GM12878 (cell line): ENCODE results near the gene CHCHD1. TPM values are rescaled to one million over a fixed set of nuclear protein-coding genes. Genes with fewer than 3 reads are reported as not detected.

Experiments used
- ATAC-seq: fragments of 200-7000 bp; cut with Tn5 transposase; 3 replicates; pipeline ENCODE4 v1.9.1; 2020; ENCODE audit warnings: mild to moderate bottlenecking, moderate library complexity
- BruUV-seq: library from RNA; stranded (reverse); fragments of 400-500 nt; replicated peaks from 2 replicates; lab custom pipeline; 2021; lab: Mats Ljungman, UMichigan
- CTCF ChIA-PET: fragments of 300-600 bp; sonication (Branson Sonifier 250); formaldehyde crosslinking; extraction: SDS; loops from one replicate; lab custom pipeline; 2021; ENCODE audit warnings: inconsistent platforms; lab: Yijun Ruan, JAX
- POLR2A ChIA-PET: fragments of 350-600 bp; formaldehyde crosslinking; extraction: SDS; loops from one replicate; lab custom pipeline; 2021; ENCODE audit warnings: inconsistent platforms; lab: Charles Lee
- RAD21 ChIA-PET: fragments of 300-600 bp; sonication (Branson Sonifier 250); formaldehyde crosslinking; loops from one replicate; lab custom pipeline; 2023; ENCODE audit warnings: antibody characterized with exemption; ENCODE audit not compliant: unreplicated experiment; lab: Charles Lee
- SMC1A ChIA-PET: fragments of 300-600 bp; sonication (Branson Sonifier 250); formaldehyde crosslinking; loops from one replicate; lab custom pipeline; 2023; ENCODE audit not compliant: unreplicated experiment, uncharacterized antibody; lab: Charles Lee
- DNase-seq: peaks from one replicate; pipeline ENCODE4 v3.0.0-alpha.2; 2011; ENCODE audit warnings: low read depth, low spot score
- FAIRE-seq: peaks from 3 replicates; lab custom pipeline; 2011; peaks lifted over from hg19 to GRCh38; lab: Jason Lieb, UNC
- H2AFZ ChIP-seq: 2 replicates; pipeline ENCODE4 v1.6.0; 2011; ENCODE audit warnings: low read depth, low read length, control low read depth; ENCODE audit not compliant: control insufficient read depth
- H3K27ac ChIP-seq: 2 replicates; pipeline ENCODE4 v1.5.1; 2011; ENCODE audit warnings: control low read depth; ENCODE audit not compliant: control insufficient read depth, insufficient read depth
- H3K27me3 ChIP-seq, 2 experiments: replicated peaks in 1 of 2; 2 replicates each; pipeline versions ENCODE4 v1.6.0 to v1.6.1; 2011; ENCODE audit warnings: low read length in 1 of 2; ENCODE audit not compliant: control insufficient read depth in 2 of 2, insufficient read depth in 2 of 2
- H3K36me3 ChIP-seq, 2 experiments: 2 replicates each; pipeline ENCODE4 v1.5.1; 2011; ENCODE audit warnings: low read length in 1 of 2; ENCODE audit not compliant: control insufficient read depth in 2 of 2, insufficient read depth in 2 of 2
- H3K4me1 ChIP-seq: 2 replicates; pipeline ENCODE4 v1.6.1; 2011; ENCODE audit warnings: mild to moderate bottlenecking, low read length, moderate library complexity, mixed read lengths; ENCODE audit not compliant: control insufficient read depth, insufficient read depth
- H3K4me2 ChIP-seq: 2 replicates; pipeline ENCODE4 v1.6.0; 2011; ENCODE audit warnings: control low read depth; ENCODE audit not compliant: control insufficient read depth, insufficient read depth
- H3K4me3 ChIP-seq: fragments of 200-600 bp; sonication (generic); 2 replicates; pipeline ENCODE4 v1.5.1; 2016
- H3K79me2 ChIP-seq: 2 replicates; pipeline ENCODE4 v1.6.0; 2011; ENCODE audit warnings: low read length; ENCODE audit not compliant: control insufficient read depth, insufficient read depth
- H3K9ac ChIP-seq: 2 replicates; pipeline ENCODE4 v1.8.0; 2011; ENCODE audit warnings: low read length, control low read depth, mixed read lengths; ENCODE audit not compliant: control insufficient read depth, insufficient read depth
- H3K9me3 ChIP-seq: replicated peaks from 3 replicates; pipeline ENCODE4 v1.5.1; 2011; ENCODE audit warnings: mild to moderate bottlenecking, low read length; ENCODE audit not compliant: control insufficient read depth, insufficient read depth
- H4K20me1 ChIP-seq: 2 replicates; pipeline ENCODE4 v1.6.0; 2011; ENCODE audit not compliant: control insufficient read depth, insufficient read depth
- CHD2 ChIP-seq: IDR thresholded peaks from 2 replicates; pipeline ENCODE4 v1.6.1; 2011; ENCODE audit warnings: low read depth, low read length, improper control_type of control experiment, borderline replicate concordance
- CREM ChIP-seq: IDR thresholded peaks from 2 replicates; pipeline ENCODE4 v1.6.1; 2014; ENCODE audit warnings: antibody characterized with exemption, low read depth
- HDGF ChIP-seq: fragments of 450-650 bp; IDR thresholded peaks from 2 replicates; pipeline ENCODE4 v1.6.1; 2016; ENCODE audit warnings: antibody characterized with exemption
- JUNB ChIP-seq: IDR thresholded peaks from 2 replicates; pipeline ENCODE4 v1.6.1; 2016; ENCODE audit warnings: antibody characterized with exemption, mild to moderate bottlenecking
- KAT2A ChIP-seq: conservative IDR thresholded peaks from 2 replicates; pipeline ENCODE4 v1.6.1; 2011; ENCODE audit warnings: low read depth, low read length; ENCODE audit not compliant: control insufficient read depth
- MEF2B ChIP-seq: fragments of 450-650 bp; IDR thresholded peaks from 2 replicates; pipeline ENCODE4 v1.6.1; 2018; ENCODE audit warnings: mild to moderate bottlenecking, moderate library complexity; ENCODE audit not compliant: partially characterized antibody, poor library complexity, severe bottlenecking
- MYB ChIP-seq: fragments of 150-350 bp; IDR thresholded peaks from 2 replicates; pipeline ENCODE4 v1.6.1; 2014; ENCODE audit warnings: mild to moderate bottlenecking, low read depth, low read length, borderline replicate concordance
- NFIC ChIP-seq: IDR thresholded peaks from 2 replicates; pipeline ENCODE4 v1.6.1; 2012; ENCODE audit warnings: low read depth, mild to moderate bottlenecking, inconsistent platforms, low read length, moderate library complexity
- NFYA ChIP-seq: IDR thresholded peaks from 2 replicates; pipeline ENCODE4 v1.6.1; 2011; ENCODE audit warnings: low read depth, mild to moderate bottlenecking, low read length, improper control_type of control experiment, borderline replicate concordance
- NR2F1 ChIP-seq: fragments of 450-650 bp; conservative IDR thresholded peaks from 2 replicates; pipeline ENCODE4 v1.6.1; 2017; ENCODE audit warnings: mild to moderate bottlenecking
- PAX5 ChIP-seq: IDR thresholded peaks from 2 replicates; pipeline ENCODE4 v1.6.1; 2011; ENCODE audit warnings: low read depth, low read length, borderline replicate concordance
- RCOR1 ChIP-seq: conservative IDR thresholded peaks from 2 replicates; pipeline ENCODE4 v1.6.1; 2012; ENCODE audit warnings: low read depth, low read length, improper control_type of control experiment
- YY1 ChIP-seq: IDR thresholded peaks from 2 replicates; pipeline ENCODE4 v1.6.1; 2011; ENCODE audit warnings: low read depth, mild to moderate bottlenecking, low read length
- ZNF207 ChIP-seq: fragments of 450-650 bp; IDR thresholded peaks from 2 replicates; pipeline ENCODE4 v1.6.1; 2014; ENCODE audit warnings: antibody characterized with exemption, mild to moderate bottlenecking, borderline replicate concordance
- ZNF24 ChIP-seq: fragments of 450-650 bp; IDR thresholded peaks from 2 replicates; pipeline ENCODE4 v1.6.1; 2017; ENCODE audit warnings: antibody characterized with exemption, mild to moderate bottlenecking
- ZNF384 ChIP-seq: IDR thresholded peaks from 2 replicates; pipeline ENCODE4 v1.6.1; 2012; ENCODE audit warnings: low read depth, mild to moderate bottlenecking, low read length, improper control_type of control experiment, borderline replicate concordance
- WGBS: methylation state at CpG from one replicate; pipeline ENCODE4 v1.1.6; 2016; ENCODE audit warnings: low lambda C conversion rate; ENCODE audit not compliant: insufficient replicate concordance, insufficient coverage; ENCODE audit errors: missing lambda C conversion rate; 5-methylcytosine and 5-hydroxymethylcytosine counted together
- in situ Hi-C: fragments of 300-500 bp; cut with MboI; formaldehyde crosslinking; loops from 9 replicates; pipeline ENCODE4 v1.14.3; 2018; ENCODE audit warnings: mixed read lengths
- intact Hi-C: fragments of 100-400 bp; cut with micrococcal nuclease; formaldehyde crosslinking; loops from one replicate; pipeline ENCODE4 v1.14.2; 2022; ENCODE audit not compliant: unreplicated experiment
- polyA plus RNA-seq, 11 experiments: library from polyadenylated mRNA; depleted of rRNA in 4 of 11; unstranded in 6 of 11; stranded (reverse) in 5 of 11; fragments of >200 nt; fragmentation: Nextera tagmentation in 4 of 11; fragmentation: Illumina TruSeq in 1 of 11; extraction: Ambion mirVana in 4 of 11; extraction: Trizol in 1 of 11; gene quantifications; 1 replicate in 1 of 11; 2 replicates in 10 of 11; pipeline versions ENCODE4 v1.2.1 to v1.2.3, GENCODE V29; 2011 to 2016; ENCODE audit warnings: inconsistent platforms in 2 of 11, missing spikeins in 2 of 11, low read depth in 1 of 11
- total RNA-seq, 4 experiments: library from RNA; depleted of rRNA in 3 of 4; stranded (reverse); fragments of >200 nt in 3 of 4; fragmentation: Illumina TruSeq in 1 of 4; extraction: Trizol in 1 of 4; gene quantifications; 2 replicates each; pipeline versions ENCODE4 v1.2.1 to v1.2.3, GENCODE V29; 2013 to 2021
- TF ChIP-seq, protein P1 (sequence below): fragments of 450-650 bp; IDR thresholded peaks from 2 replicates; pipeline ENCODE4 v1.6.1; 2016; ENCODE audit warnings: mild to moderate bottlenecking

CHCHD1 gene
- total and polyA plus RNA-seq, 10 of the 15 experiments (the other 5 are each of a cell fraction or from before 2014, with no cell fraction given) = 35.0 to 132 (median 70.0) TPM

DNA sequence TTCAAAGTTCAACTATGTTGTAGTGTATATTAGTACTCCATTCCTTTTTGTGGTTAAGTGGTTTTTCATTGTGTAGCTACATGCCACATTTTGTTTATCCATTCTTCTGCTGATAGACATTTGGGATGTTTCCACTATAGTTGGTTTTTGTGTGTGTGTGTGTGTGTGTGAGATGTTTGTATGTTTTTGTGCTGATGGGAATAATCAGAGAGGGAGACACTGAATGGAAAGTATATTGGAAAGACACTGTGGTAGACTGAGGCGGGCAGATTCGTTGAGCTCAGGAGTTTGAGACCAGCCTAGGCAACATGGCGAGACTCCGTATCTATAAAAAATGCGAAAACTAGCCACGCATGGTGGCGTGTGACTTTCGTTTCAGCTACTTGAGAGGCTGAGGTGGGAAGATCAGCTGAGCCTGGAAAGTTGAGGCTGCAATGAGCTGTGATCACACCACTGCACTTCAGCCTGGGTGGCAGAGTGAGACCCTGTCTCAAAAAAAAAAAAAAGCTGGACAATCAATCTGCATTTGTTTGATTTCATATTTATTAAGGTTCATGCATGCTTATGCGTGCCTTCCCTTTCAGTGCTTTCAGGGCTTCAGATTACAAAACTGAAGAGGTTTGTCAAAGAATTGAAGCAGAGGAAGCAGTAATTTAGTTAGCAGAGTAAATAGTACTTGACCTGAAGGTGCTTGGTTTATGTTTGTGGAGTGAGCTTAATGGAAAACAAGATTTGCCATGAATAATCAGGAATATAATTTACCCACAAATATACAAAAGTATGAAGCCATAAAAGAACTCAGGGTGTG is 22.9 kb upstream of the CHCHD1 start (continued):
- TF ChIP-seq NFYA (no peak), NR2F1 (no peak), ZNF384 (peak; percentile 69), RCOR1 (no peak), PAX5 (peak; percentile 75; the same call in 1 of the 2 replicates), YY1 (peak; percentile 74), HDGF (peak; percentile 91)

DNA sequence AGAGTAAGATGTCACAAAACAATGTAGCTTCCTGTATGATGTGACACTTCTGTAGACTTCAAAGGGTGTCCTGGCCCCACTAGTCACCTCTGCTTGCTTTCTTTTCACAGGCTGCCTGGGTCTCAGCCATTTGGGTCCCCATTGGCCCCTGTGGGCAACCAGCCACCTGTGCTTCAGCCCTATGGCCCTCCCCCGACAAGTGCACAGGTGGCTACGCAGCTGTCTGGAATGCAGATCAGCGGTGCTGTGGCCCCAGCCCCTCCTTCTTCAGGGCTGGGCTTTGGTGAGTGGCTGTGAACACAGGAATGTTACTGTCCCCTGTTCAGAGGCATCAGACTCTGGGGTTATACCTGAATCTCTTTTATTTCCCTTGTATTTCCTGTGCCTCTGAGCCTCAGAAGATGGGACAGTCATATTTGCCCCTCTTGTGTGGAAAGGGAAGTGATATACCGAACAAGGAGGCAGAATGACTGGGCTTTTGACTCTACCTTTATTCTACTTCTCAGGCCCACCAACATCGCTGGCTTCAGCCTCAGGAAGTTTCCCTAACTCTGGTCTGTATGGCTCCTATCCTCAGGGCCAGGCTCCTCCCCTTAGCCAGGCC is 22.2 kb upstream of the CHCHD1 start:
- SMC1A ChIA-PET = interaction anchor here (0.7 to 4.4 kb wide), 12 partner anchors 11 to 315 kb away, joined by 3 to 46 read pairs (median 5); partner anchors contain the start of genes CHCHD1 and ZSWIM8
- RAD21 ChIA-PET = interaction anchor here (0.9 to 5.0 kb wide), 8 partner anchors 9 to 109 kb away, joined by 3 to 52 read pairs (median 10); partner anchors contain the start of genes CHCHD1 and SEC24C
- Histone ChIP-seq H3K79me2 (peaks cover 15% of the 10 kb centered on the region), H3K4me2 (peak overlapping the region; percentile 72), H3K9me3 (no peaks in the 10 kb centered on the region), H3K27me3 (no peaks in the 10 kb centered on the region), H3K36me3 (peaks cover 23 to 43% of the 10 kb centered on the region in 2 experiments), H4K20me1 (peaks cover 3% of the 10 kb centered on the region; the same call in 1 of the 2 replicates), H3K27ac (peak overlapping the region; percentile 84), H2AFZ (no peak overlapping the region), H3K4me1 (peaks cover 55% of the 10 kb centered on the region), H3K4me3 (no peak overlapping the region), H3K9ac (peak overlapping the region; percentile 50)
- DNase-seq (no peak), ATAC-seq (peak; percentile 76), FAIRE-seq (no peak)
- BruUV-seq = no TSS peak
- intact Hi-C loops (loop anchor here (2.0 kb wide), 1 partner anchor 15 kb away; the partner anchor contains the start of gene SEC24C), in situ Hi-C loops (no loop called here)
- CTCF ChIA-PET = interaction anchor here (0.8 to 3.4 kb wide), 9 partner anchors 7 to 27 kb away, joined by 3 to 20 read pairs (median 6); partner anchors contain the start of genes CHCHD1 and SEC24C
- 60% methylated on average over 5 of the region's 5 CpGs for WGBS
- POLR2A ChIA-PET = interaction anchor here (0.6 to 6.9 kb wide), 11 partner anchors 12 to 109 kb away, joined by 4 to 63 read pairs (median 6); partner anchors contain the start of genes CHCHD1 and SEC24C
- peak; percentile 42; the same call in 1 of the 2 replicates for TF ChIP-seq CREM
- peak; percentile 57 for TF ChIP-seq MEF2B
- no peak for TF ChIP-seq NFIC
- TF ChIP-seq, protein P1, sequence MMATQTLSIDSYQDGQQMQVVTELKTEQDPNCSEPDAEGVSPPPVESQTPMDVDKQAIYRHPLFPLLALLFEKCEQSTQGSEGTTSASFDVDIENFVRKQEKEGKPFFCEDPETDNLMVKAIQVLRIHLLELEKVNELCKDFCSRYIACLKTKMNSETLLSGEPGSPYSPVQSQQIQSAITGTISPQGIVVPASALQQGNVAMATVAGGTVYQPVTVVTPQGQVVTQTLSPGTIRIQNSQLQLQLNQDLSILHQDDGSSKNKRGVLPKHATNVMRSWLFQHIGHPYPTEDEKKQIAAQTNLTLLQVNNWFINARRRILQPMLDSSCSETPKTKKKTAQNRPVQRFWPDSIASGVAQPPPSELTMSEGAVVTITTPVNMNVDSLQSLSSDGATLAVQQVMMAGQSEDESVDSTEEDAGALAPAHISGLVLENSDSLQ = peak; percentile 52; the same call in 1 of the 2 replicates
- peak; percentile 45; the same call in 1 of the 2 replicates for TF ChIP-seq CHD2
- no peak for TF ChIP-seq MYB
- no peak for TF ChIP-seq ZNF24
- no peak for TF ChIP-seq HDGF
- 0 out of 2 replicates have a peak, but pooled peaks have one; percentile 10 for TF ChIP-seq ZNF207
- no peak for TF ChIP-seq KAT2A
- no peak for TF ChIP-seq ZNF384
- TF ChIP-seq JUNB = peak; percentile 55; the same call in 1 of the 2 replicates
